ENCODE measurements around the gene SIX2. TPM values are rescaled to one million over a fixed set of nuclear protein-coding genes. Genes with fewer than 3 reads are reported as not detected.

The SIX2 gene
- polyA plus RNA-seq (2012; ENCODE audit: low read depth, missing spikeins), result not detected

- no peak for FAIRE-seq
- TF ChIP-seq SPI1 (IDR thresholded peaks at IDR 0.05; ENCODE audit: low read depth, low read length) (no peak), PAX5 (IDR thresholded peaks at IDR 0.05; ENCODE audit: insufficient read depth, low read length, severe bottlenecking) (no peak), TAF1 (IDR thresholded peaks at IDR 0.05; ENCODE audit: low read depth, low read length) (no peak)
- no peak for DNase-seq (ENCODE audit: insufficient read length, low spot score)
Observed at GRCh38 chr2:45009303-45009927, at the start of gene SIX2. SIX2 (minus strand) TSS chr2:45009452; CDS start chr2:45009110, 342 bp downstream.

- no peak for FAIRE-seq
- no peak for TF ChIP-seq POU2F2 (IDR thresholded peaks at IDR 0.05; ENCODE audit: low read depth, low read length)
- no peak for TF ChIP-seq PAX5 (IDR thresholded peaks at IDR 0.05; ENCODE audit: insufficient read depth, low read length, severe bottlenecking)
- TF ChIP-seq SPI1 (IDR thresholded peaks at IDR 0.05; ENCODE audit: low read depth, low read length), result no peak
- TF ChIP-seq POLR2AphosphoS5 (IDR thresholded peaks at IDR 0.05; ENCODE audit: low read depth, low read length), result no peak
- TF ChIP-seq POLR2A (IDR thresholded peaks at IDR 0.05; ENCODE audit: low read depth, low read length), result no peak
- no peak for TF ChIP-seq TAF1 (IDR thresholded peaks at IDR 0.05; ENCODE audit: low read depth, low read length)
- no peak for DNase-seq (ENCODE audit: insufficient read length, low spot score)
Observed at GRCh38 chr2:45055162-45055605, 45.9 kb upstream of the SIX2 start.

- TF ChIP-seq POLR2AphosphoS5 (IDR thresholded peaks at IDR 0.05; ENCODE audit: low read depth, low read length), result no peak
- no peak for FAIRE-seq
- no peak for DNase-seq (ENCODE audit: insufficient read length, low spot score)
Observed at GRCh38 chr2:45053966-45054365, 44.7 kb upstream of the SIX2 start.

GRCh38 chr2:45052388-45052928 lies 43.2 kb upstream of the SIX2 start:
- TF ChIP-seq TAF1 (IDR thresholded peaks at IDR 0.05; ENCODE audit: low read depth, low read length) (no peak), POLR2A (IDR thresholded peaks at IDR 0.05; ENCODE audit: low read depth, low read length) (no peak), POU2F2 (IDR thresholded peaks at IDR 0.05; ENCODE audit: low read depth, low read length) (no peak)
- no peak for FAIRE-seq
- DNase-seq (ENCODE audit: insufficient read length, low spot score), result no peak

- no peak for DNase-seq (ENCODE audit: insufficient read length, low spot score)
- FAIRE-seq, result no peak
- TF ChIP-seq POU2F2 (IDR thresholded peaks at IDR 0.05; ENCODE audit: low read depth, low read length), result no peak
- no peak for TF ChIP-seq SPI1 (IDR thresholded peaks at IDR 0.05; ENCODE audit: low read depth, low read length)
- no peak for TF ChIP-seq POLR2AphosphoS5 (IDR thresholded peaks at IDR 0.05; ENCODE audit: low read depth, low read length)
- no peak for TF ChIP-seq PAX5 (IDR thresholded peaks at IDR 0.05; ENCODE audit: insufficient read depth, low read length, severe bottlenecking)
Observed at GRCh38 chr2:45049569-45050336, 40.5 kb upstream of the SIX2 start.

GRCh38 chr2:45047301-45047700 lies 38.0 kb upstream of the SIX2 start:
- DNase-seq (ENCODE audit: insufficient read length, low spot score) (no peak), FAIRE-seq (no peak)
- TF ChIP-seq POU2F2 (IDR thresholded peaks at IDR 0.05; ENCODE audit: low read depth, low read length), result no peak

GRCh38 chr2:45046786-45047185 lies 37.5 kb upstream of the SIX2 start:
- no peak for FAIRE-seq
- no peak for DNase-seq (ENCODE audit: insufficient read length, low spot score)
- TF ChIP-seq TAF1 (IDR thresholded peaks at IDR 0.05; ENCODE audit: low read depth, low read length), result no peak
- no peak for TF ChIP-seq SPI1 (IDR thresholded peaks at IDR 0.05; ENCODE audit: low read depth, low read length)
- TF ChIP-seq POLR2AphosphoS5 (IDR thresholded peaks at IDR 0.05; ENCODE audit: low read depth, low read length), result no peak
- TF ChIP-seq POLR2A (IDR thresholded peaks at IDR 0.05; ENCODE audit: low read depth, low read length), result no peak
- TF ChIP-seq PAX5 (IDR thresholded peaks at IDR 0.05; ENCODE audit: insufficient read depth, low read length, severe bottlenecking), result no peak
- no peak for TF ChIP-seq POU2F2 (IDR thresholded peaks at IDR 0.05; ENCODE audit: low read depth, low read length)

- FAIRE-seq (no peak), DNase-seq (ENCODE audit: insufficient read length, low spot score) (no peak)
- TF ChIP-seq POLR2A (IDR thresholded peaks at IDR 0.05; ENCODE audit: low read depth, low read length) (no peak), POLR2AphosphoS5 (IDR thresholded peaks at IDR 0.05; ENCODE audit: low read depth, low read length) (no peak), POU2F2 (IDR thresholded peaks at IDR 0.05; ENCODE audit: low read depth, low read length) (no peak), SPI1 (IDR thresholded peaks at IDR 0.05; ENCODE audit: low read depth, low read length) (no peak), TAF1 (IDR thresholded peaks at IDR 0.05; ENCODE audit: low read depth, low read length) (no peak), PAX5 (IDR thresholded peaks at IDR 0.05; ENCODE audit: insufficient read depth, low read length, severe bottlenecking) (no peak)
Observed at GRCh38 chr2:45045706-45046105, 36.5 kb upstream of the SIX2 start.

- no peak for FAIRE-seq
- DNase-seq (ENCODE audit: insufficient read length, low spot score), result no peak
- TF ChIP-seq PAX5 (IDR thresholded peaks at IDR 0.05; ENCODE audit: insufficient read depth, low read length, severe bottlenecking), result no peak
- TF ChIP-seq SPI1 (IDR thresholded peaks at IDR 0.05; ENCODE audit: low read depth, low read length), result no peak
- no peak for TF ChIP-seq POLR2A (IDR thresholded peaks at IDR 0.05; ENCODE audit: low read depth, low read length)
- TF ChIP-seq TAF1 (IDR thresholded peaks at IDR 0.05; ENCODE audit: low read depth, low read length), result no peak
- TF ChIP-seq POLR2AphosphoS5 (IDR thresholded peaks at IDR 0.05; ENCODE audit: low read depth, low read length), result no peak
- TF ChIP-seq POU2F2 (IDR thresholded peaks at IDR 0.05; ENCODE audit: low read depth, low read length), result no peak
Observed at GRCh38 chr2:45044916-45045315, 35.7 kb upstream of the SIX2 start.

GRCh38 chr2:45043174-45043573 lies 33.9 kb upstream of the SIX2 start:
- TF ChIP-seq SPI1 (IDR thresholded peaks at IDR 0.05; ENCODE audit: low read depth, low read length), result no peak
- TF ChIP-seq POU2F2 (IDR thresholded peaks at IDR 0.05; ENCODE audit: low read depth, low read length), result no peak
- TF ChIP-seq PAX5 (IDR thresholded peaks at IDR 0.05; ENCODE audit: insufficient read depth, low read length, severe bottlenecking), result no peak
- TF ChIP-seq TAF1 (IDR thresholded peaks at IDR 0.05; ENCODE audit: low read depth, low read length), result no peak
- TF ChIP-seq POLR2AphosphoS5 (IDR thresholded peaks at IDR 0.05; ENCODE audit: low read depth, low read length), result no peak
- no peak for TF ChIP-seq POLR2A (IDR thresholded peaks at IDR 0.05; ENCODE audit: low read depth, low read length)
- DNase-seq (ENCODE audit: insufficient read length, low spot score) (no peak), FAIRE-seq (no peak)
